Effector memory CD8-positive, alpha-beta T cell (primary cell): Measurements from ENCODE around the gene LRRK1.

Experiments used
- ATAC-seq: fragments of 150-1000 bp; cut with Tn5 transposase; replicated peaks from 2 replicates; pipeline ENCODE4 v1.10.0; 2021; ENCODE audit warnings: mild to moderate bottlenecking, moderate library complexity
- DNase-seq, 3 experiments: peaks; one replicate each; pipeline ENCODE4 v3.0.0; 2021
- H3K27ac Mint-ChIP-seq, 2 donors: one replicate each; pipeline ENCODE4 v1.8.0; 2022; ENCODE audit warnings: mild to moderate bottlenecking in 2 of 2, mixed read lengths in 2 of 2, moderate library complexity in 2 of 2
- H3K27me3 Mint-ChIP-seq, 2 donors: one replicate each; pipeline ENCODE4 v1.8.0; 2022; ENCODE audit warnings: mixed read lengths in 2 of 2
- H3K36me3 Mint-ChIP-seq: one replicate; pipeline ENCODE4 v1.8.0; 2022; ENCODE audit warnings: mild to moderate bottlenecking, moderate library complexity, mixed read lengths; ENCODE audit not compliant: insufficient read depth
- H3K4me1 Mint-ChIP-seq, 2 donors: one replicate each; pipeline ENCODE4 v1.8.0; 2022; ENCODE audit warnings: low read depth in 2 of 2, mixed read lengths in 2 of 2
- H3K4me3 Mint-ChIP-seq, 2 donors: one replicate each; pipeline ENCODE4 v1.8.0; 2022; ENCODE audit warnings: mild to moderate bottlenecking in 2 of 2, mixed read lengths in 2 of 2, moderate library complexity in 2 of 2
- H3K9me3 Mint-ChIP-seq, 2 donors: one replicate each; pipeline ENCODE4 v1.8.0; 2022; ENCODE audit warnings: mixed read lengths in 2 of 2

Gene LRRK1

DNA sequence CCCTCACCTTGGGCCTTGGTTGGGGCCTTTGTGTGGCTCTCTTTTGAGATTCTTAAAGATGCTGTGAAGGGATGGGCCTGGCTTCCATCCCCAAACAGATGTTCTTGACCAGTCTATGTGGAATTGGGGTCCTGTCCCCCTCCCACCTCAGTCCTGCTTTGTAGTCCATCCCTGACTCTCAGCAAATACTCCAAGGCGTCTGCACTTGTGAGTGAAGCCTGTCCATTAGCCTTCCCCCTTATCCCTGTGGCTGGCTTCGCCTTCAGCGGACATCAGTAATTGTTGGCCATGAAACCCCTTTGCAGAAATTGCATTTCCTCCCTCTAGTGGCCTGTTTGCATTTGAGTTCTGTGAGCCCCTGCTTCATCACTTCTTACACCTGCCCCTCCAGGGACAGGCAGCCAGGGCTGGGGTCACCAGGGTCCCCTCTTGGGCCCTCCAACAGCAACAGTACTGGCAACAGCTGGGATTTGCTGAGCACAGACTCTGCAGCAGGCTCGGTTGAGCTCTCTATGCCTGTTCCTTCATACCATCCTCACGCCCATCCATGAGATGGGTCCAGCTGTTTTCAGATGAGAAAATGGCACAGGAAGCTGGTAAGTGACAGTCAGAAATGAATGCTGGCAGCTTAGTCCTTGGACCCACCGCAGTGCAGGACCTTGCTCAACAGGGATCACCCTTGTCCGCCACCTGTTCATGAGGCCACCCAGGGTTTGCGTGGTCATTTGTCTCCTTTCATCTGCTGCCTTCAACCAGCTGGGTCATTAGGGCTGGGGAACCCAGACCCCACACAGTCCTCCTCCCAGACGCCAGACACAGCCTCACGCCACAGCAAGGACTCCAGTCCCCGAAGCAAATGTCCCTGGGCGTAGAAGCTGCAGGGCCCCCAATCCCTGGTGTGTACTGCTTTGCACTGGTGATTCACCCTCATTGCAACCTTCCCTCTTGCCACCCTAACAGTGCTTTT, 8.9 kb upstream of the LRRK1 start:
- Mint-ChIP-seq H3K9me3 (no peaks in the 10 kb centered on the region), H3K4me1 (no peaks in the 10 kb centered on the region), H3K27me3 (peaks cover 57 to 91% of the 10 kb centered on the region in 2 donors), H3K36me3 (no peaks in the 10 kb centered on the region), H3K4me3 (no peak overlapping the region), H3K27ac (peak overlapping the region in 1 of 2 donors; percentile 29)
- no peak for DNase-seq
- no peak for ATAC-seq

DNA sequence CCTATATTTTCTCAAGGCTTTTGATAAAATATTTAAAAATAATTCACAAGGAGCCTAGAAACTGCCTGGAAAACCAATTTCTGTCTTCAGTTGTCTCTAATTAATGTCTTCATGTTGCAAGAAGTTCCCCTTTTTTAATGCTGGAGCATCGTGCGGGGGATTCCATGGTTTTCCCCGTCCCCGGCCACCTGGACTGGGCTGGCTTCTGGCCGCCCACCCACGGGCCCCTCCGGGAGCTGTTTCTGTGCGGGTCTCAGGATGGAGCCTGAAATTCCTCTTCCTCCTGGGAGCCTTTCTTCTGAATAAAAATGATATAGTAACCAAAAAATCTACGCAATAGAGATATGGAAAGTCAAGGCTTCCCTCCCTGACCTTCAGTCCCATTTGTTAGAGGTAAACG, 8.1 kb upstream of the LRRK1 start:
- H3K36me3 Mint-ChIP-seq = no peaks in the 10 kb centered on the region

DNA sequence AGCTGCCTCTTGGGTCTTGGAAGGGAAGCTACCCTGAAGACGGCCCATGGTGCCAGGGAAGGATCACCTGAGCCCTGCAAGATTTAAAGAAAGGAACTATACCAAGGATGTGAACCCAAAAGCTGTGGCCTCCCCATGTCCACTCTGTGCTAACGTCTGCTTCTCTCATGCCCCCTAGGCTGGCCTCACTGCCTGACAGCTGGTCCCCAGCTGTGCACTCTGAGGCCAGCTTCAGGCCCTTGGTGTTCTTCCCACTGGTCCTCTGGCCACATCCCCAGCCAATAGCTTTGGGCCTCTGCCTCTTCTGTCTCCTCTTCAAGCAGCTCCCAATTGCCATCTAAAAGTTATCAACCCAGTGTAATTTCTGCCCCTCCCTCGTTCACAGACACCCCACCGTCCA, 5.2 kb upstream of the LRRK1 start:
- Mint-ChIP-seq H3K4me3 (no peak overlapping the region), H3K27ac (peak overlapping the region in 1 of 2 donors; percentile 17), H3K4me1 (peaks cover 4 to 10% of the 10 kb centered on the region in 2 donors), H3K36me3 (no peaks in the 10 kb centered on the region), H3K27me3 (peaks cover 55 to 93% of the 10 kb centered on the region in 2 donors), H3K9me3 (no peaks in the 10 kb centered on the region)
- DNase-seq (no peak), ATAC-seq (no peak)

More for the DNA sequence above, 8.1 kb upstream of the LRRK1 start:
- Mint-ChIP-seq H3K27me3 (peaks cover 53 to 90% of the 10 kb centered on the region in 2 donors), H3K4me3 (no peak overlapping the region), H3K9me3 (no peaks in the 10 kb centered on the region), H3K27ac (peak overlapping the region in 1 of 2 donors; percentile 29), H3K4me1 (no peaks in the 10 kb centered on the region)
- ATAC-seq = no peak
- no peak for DNase-seq

DNA sequence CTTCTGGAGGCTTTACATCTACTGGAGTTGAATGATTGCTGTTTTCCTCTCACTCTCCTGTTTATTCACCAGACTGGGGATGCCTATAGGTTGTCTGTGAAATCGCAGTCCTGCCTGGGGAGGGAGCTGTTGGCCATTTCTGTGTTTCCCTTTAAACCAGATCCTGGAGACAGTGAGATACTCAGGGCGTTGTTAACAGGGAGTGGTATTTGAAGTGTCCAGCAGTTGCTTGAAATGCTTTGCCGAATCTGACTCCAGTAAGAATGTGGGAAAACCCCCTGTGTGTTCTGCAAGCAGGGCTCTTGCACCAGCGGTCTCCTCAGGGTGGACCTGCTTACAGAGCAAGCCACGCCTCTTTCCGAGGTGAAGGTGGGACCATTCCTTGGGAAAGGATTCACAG, 4.3 kb upstream of the LRRK1 start:
- no peak overlapping the region for H3K4me3 Mint-ChIP-seq
- no peak overlapping the region for H3K27ac Mint-ChIP-seq
- peaks cover 4 to 10% of the 10 kb centered on the region in 2 donors for H3K4me1 Mint-ChIP-seq
- H3K9me3 Mint-ChIP-seq = no peaks in the 10 kb centered on the region
- DNase-seq (no peak), ATAC-seq (no peak)
- no peaks in the 10 kb centered on the region for H3K36me3 Mint-ChIP-seq
- peaks cover 52 to 88% of the 10 kb centered on the region in 2 donors for H3K27me3 Mint-ChIP-seq

DNA sequence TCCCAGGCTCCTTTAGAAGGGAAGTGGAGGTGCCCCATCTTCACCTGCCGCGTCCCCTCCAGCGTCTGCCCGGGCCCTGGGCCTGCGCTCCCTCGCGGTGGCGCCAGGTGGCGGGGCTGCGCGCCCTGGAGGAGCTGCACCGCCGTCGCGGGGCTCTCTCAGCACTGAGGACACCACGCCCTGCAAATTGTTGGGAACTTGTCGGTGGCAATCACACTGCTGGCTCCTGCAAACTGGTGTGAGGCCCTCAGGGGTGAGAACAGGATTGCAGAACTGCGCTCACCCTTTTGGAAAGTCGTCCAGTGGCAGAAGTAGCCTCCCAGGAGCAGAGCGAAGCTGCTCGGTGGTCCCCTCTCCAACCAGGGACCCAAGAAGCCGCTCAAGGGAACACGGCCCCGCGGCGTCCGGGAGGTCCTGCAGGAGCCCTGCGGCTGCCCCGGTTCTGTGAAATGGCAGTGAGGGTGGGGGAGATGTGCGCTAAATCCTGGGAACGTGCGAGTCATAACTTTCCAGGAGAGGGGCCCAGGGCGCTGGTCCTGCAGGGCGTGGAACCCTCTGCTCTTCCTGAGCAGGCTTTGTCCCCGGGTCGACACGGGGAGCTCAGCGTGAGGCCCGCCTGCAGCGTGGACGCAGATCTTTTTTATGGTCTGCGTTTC, 995 bp upstream of the LRRK1 start:
- DNase-seq = peak; percentile 29 to 35 (median 31)
- Mint-ChIP-seq H3K9me3 (no peaks in the 10 kb centered on the region), H3K27ac (no peak overlapping the region), H3K4me1 (peaks cover 4 to 10% of the 10 kb centered on the region in 2 donors), H3K4me3 (peak overlapping the region; percentile 79 to 81), H3K36me3 (no peaks in the 10 kb centered on the region), H3K27me3 (peaks cover 57 to 92% of the 10 kb centered on the region in 2 donors)
- peak; percentile 88 for ATAC-seq

DNA sequence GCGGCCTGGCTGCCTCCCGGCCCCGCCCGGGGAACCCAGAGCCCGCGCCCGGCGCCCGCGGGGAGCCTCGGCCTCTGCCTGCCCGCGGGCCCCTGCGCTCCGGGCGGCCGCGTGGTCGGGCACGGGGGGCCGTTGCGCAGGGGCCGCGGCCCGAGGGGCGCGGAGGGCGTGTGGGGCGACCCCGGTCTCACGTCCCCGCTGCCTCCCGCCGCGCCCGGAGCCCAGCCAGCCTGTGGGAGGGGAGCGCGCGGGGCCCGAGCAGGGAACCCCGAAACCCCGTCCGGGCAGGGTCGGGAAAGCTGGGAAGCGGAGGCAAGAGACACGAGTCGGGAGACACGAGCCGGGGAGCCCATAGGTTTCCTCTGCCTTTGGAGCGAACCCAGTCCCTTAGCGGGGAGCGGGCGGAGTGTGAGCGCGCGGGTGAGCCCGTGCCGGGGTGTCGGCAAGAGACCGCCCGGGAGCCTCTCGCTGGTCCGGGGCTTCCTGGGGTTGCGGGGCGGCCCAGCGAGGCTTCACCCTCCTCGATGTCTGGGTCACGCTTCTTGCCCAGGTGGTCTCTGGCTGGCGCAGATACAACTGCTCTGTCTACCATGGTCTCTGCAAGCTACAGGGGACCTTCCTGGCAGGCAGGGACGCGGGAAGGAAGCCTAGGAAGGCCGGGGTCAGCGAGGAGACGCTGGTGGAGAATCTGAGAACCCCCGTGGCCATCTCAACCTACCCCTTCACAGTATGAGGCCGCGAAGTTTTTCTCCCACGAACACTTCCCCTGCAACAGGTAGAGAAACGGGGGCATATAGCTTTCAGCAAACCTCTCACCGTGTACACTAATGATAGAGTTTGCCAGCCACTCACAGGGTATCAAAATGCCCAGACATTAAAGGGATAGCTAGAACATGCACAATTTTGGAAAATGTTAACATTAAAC, 586 bp downstream of the LRRK1 start:
- peaks cover 51 to 92% of the 10 kb centered on the region in 2 donors for H3K27me3 Mint-ChIP-seq
- no peak overlapping the region for H3K27ac Mint-ChIP-seq
- no peaks in the 10 kb centered on the region for H3K36me3 Mint-ChIP-seq
- H3K4me1 Mint-ChIP-seq = peaks cover 4 to 10% of the 10 kb centered on the region in 2 donors
- no peaks in the 10 kb centered on the region for H3K9me3 Mint-ChIP-seq
- H3K4me3 Mint-ChIP-seq = peak overlapping the region; percentile 7 to 64
- DNase-seq (no peak), ATAC-seq (no peak)

DNA sequence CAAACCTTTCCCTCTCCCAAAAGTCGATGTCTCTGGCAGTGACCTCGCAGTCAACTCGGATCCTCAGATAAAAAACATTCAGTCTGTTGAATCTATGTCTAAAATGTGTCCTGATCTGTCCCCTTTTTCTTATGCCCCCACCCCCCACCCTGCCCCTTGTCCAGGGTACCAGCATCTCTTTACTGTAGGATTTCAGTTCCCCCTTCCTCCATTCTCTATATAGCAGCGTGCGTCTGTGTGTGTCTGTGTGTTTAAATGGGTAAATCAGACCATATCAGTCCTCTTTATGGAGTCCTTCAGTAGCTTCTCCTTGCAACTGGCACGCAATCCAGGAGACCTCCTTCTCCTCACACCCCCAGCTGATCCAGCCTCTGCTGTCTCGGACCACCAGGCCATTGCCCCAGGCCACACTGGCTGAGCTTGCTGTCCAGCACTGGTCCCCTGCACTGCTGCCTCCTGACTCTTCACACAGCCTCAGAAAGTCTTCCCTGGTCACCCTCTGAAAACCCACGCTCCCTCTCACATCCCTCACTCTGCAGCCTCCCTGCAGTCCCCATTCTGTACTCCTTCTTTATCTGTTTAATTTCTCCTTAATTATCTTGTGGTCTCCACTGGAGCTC, 1.5 kb downstream of the LRRK1 start:
- H3K27ac Mint-ChIP-seq = no peak overlapping the region
- no peaks in the 10 kb centered on the region for H3K9me3 Mint-ChIP-seq
- peaks cover 4 to 10% of the 10 kb centered on the region in 2 donors for H3K4me1 Mint-ChIP-seq
- H3K36me3 Mint-ChIP-seq = no peaks in the 10 kb centered on the region
- DNase-seq (no peak), ATAC-seq (no peak)
- peaks cover 51 to 86% of the 10 kb centered on the region in 2 donors for H3K27me3 Mint-ChIP-seq
- H3K4me3 Mint-ChIP-seq = peak overlapping the region; percentile 7 to 64

DNA sequence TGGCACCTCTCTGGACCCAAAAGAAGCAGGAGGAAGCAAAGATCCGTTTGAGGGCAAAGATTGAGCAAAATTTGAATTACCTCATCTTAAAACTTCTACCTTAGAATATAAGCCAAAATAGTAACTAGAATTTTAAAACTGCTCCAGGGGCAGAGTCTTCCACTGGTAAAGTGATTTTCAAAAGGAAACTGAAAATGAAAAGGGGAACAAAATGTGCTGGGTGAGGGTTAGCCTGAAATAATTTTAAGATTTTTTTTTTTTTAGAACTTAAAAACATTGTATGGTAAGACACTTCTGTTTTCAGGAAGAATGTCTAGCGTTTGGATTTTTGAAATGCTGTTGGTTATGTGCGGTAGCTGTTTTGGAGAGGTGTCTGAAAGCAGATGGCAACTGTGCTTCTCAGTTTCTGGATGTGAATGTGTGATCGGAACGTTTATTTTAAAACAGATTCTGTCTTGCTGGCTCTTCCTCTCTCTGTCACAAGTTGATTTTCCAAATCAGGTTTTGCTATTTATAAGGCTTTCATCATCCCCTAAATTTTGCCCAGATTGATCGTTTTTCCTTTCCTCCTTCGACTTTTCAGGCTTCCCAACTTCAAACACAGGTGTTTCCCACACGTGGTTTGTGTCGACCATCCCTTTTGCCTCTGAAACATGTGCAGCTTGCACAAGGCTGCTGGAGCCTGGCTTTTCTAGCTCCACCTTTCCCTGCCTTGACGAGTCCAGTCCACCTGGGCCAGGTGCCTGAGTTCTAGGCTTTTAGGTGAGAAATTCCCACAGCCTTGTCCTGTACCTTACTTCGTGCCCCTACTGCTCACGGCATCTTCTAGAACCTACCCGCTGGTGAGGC, 3.3 kb downstream of the LRRK1 start:
- Mint-ChIP-seq H3K36me3 (no peaks in the 10 kb centered on the region), H3K9me3 (no peaks in the 10 kb centered on the region), H3K27ac (no peak overlapping the region), H3K4me1 (peaks cover 4 to 7% of the 10 kb centered on the region in 2 donors), H3K4me3 (peak overlapping the region in 1 of 2 donors; percentile 36), H3K27me3 (peaks cover 42 to 77% of the 10 kb centered on the region in 2 donors)
- ATAC-seq (no peak), DNase-seq (no peak)

DNA sequence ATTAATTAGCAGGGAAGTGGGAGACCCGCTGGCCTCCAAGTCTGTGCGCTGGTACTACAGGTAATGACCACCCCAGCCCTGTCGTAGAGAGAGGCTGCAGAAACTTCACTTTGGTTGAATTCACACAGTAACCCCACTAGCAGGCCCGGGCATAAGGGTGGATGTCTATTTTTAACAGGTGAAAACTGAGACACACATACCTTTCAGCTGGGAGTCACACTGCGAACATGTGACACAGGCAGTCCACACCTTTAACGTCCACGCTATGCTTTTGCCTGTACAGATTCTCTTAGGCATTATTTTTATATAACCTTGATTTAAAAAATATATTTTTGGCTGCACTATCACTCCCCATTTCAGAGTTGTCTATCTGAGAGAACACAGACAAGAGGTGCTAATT, 3.9 kb downstream of the LRRK1 start:
- peaks cover 4 to 7% of the 10 kb centered on the region in 2 donors for H3K4me1 Mint-ChIP-seq
- no peaks in the 10 kb centered on the region for H3K36me3 Mint-ChIP-seq
- H3K27ac Mint-ChIP-seq = no peak overlapping the region
- H3K4me3 Mint-ChIP-seq = no peak overlapping the region
- DNase-seq = no peak
- H3K27me3 Mint-ChIP-seq = peaks cover 40 to 72% of the 10 kb centered on the region in 2 donors
- H3K9me3 Mint-ChIP-seq = no peaks in the 10 kb centered on the region
- no peak for ATAC-seq

DNA sequence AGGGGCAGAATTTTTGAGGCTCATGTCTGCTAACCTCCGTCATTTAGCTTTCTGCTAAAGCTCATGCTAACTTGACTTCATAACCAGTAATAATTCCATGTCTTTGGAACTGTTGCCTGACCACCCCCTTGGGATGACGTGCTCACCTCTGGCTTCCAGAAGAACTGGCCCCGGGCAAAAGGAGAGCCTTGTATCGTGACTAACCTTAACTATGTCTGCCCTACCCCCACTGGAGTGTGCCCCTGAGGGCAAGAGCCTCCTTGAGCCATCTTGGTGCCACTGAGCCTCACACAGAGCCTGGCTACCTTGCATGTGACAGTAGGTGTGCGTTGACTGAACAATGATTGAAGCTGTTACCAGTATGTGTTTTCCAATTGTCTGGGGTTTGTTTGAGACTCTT, 4.7 kb downstream of the LRRK1 start:
- Mint-ChIP-seq H3K4me3 (no peak overlapping the region), H3K36me3 (no peaks in the 10 kb centered on the region), H3K27ac (no peak overlapping the region), H3K4me1 (peaks cover 0 to under 1% of the 10 kb centered on the region in 2 donors), H3K27me3 (peaks cover 43 to 72% of the 10 kb centered on the region in 2 donors), H3K9me3 (no peaks in the 10 kb centered on the region)
- ATAC-seq (no peak), DNase-seq (no peak)

DNA sequence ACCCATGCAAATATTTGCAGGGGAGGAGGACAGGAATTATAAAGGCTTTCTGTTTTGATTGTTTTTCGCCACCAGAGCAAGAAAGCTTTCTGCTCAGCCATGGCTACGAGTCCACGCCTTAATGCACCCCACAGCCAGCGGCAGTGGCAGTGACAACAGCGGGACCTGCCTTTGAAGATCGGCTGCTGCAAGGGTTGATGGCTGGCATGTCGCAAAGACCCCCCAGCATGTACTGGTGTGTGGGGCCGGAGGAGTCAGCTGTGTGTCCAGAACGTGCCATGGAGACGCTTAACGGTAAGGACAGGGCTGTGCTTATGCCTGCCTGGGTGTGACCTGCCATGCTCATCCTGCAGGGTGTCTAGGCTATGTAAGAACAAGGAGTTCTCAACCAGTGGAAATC, 5.3 kb downstream of the LRRK1 start:
- Mint-ChIP-seq H3K36me3 (no peaks in the 10 kb centered on the region), H3K27me3 (peaks cover 48 to 75% of the 10 kb centered on the region in 2 donors), H3K4me3 (no peak overlapping the region), H3K9me3 (no peaks in the 10 kb centered on the region), H3K4me1 (no peaks in the 10 kb centered on the region), H3K27ac (no peak overlapping the region)
- ATAC-seq (no peak), DNase-seq (no peak)

DNA sequence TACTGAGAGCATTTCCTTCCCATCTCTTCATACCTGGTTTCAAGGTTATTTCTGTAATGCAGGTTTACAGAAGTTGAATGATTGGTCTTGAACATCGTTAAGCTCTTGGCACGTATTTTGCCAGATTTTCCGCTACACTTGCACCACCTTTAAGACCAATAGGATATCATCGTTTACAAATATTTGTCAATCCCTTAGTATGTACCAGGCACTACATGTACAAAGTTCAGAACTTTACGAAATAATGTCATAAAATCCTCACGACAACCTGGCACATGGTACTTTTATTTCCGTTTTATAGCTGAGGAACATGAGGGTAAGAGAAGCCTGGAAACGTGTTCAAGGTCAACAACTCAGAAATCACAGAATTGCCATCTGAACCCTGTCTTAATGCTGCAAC, 6.3 kb downstream of the LRRK1 start:
- DNase-seq = no peak
- no peak for ATAC-seq
- H3K27ac Mint-ChIP-seq = no peak overlapping the region
- no peaks in the 10 kb centered on the region for H3K4me1 Mint-ChIP-seq
- no peaks in the 10 kb centered on the region for H3K36me3 Mint-ChIP-seq
- no peak overlapping the region for H3K4me3 Mint-ChIP-seq
- no peaks in the 10 kb centered on the region for H3K9me3 Mint-ChIP-seq
- H3K27me3 Mint-ChIP-seq = peaks cover 49 to 67% of the 10 kb centered on the region in 2 donors
